GM18907 (cell line): ENCODE data around the gene ZNF570.
A peak's percentile ranks its signal among the peaks of the same experiment; 100 is the strongest.

Experiments
- ATAC-seq: cut with Tn5 transposase; IDR thresholded peaks from one replicate; pipeline ENCODE4 v1.9.1; 2021; ENCODE audit warnings: mild to moderate bottlenecking, moderate library complexity; ENCODE audit not compliant: unreplicated experiment

ZNF570 gene

DNA sequence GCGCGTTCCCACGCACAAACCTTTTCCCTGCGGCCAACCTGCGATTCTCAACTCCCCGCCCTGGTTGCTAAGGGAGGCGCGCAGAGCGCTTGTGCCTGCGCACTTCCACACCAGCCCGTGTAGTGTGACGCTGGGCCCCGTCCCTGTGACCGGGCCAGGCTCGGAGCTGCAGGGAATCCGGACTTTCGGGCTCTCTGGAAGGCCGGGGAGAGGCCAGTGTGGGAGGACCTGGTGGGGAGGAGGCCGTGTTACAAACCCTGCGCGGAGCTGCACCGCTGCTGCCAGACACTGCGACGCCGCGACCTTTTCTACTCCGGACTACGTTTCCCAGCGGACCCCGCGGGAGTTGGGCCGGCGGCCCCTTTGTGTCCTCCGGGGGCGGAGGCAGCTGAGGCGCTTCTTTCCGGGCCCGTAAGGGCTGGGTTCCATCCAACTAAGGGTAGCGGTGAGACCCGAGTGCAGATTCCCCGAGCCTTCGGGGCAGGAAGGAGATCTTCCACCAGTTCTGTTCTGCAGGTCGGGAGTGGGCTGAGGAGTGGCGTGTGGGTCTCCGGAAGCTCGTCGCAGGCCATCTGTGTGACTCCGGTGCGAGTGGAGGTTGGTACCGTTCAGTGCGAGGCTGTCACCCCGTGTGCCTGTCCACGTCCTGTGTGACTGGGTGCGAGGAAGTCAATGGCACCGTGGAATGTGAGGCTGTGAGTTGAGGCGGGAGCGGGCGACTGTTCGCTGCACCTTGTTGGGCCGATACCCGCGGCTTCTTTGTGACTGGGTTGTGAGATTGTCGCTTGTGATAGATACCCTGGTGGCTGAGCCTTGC is at the start of gene ZNF570:
TSS of gene ZNF570 (plus strand) at position 396 of the 817 bp plus-strand sequence. CDS start 999 bp downstream, outside the sequence.
- ATAC-seq: peak; percentile 62

DNA sequence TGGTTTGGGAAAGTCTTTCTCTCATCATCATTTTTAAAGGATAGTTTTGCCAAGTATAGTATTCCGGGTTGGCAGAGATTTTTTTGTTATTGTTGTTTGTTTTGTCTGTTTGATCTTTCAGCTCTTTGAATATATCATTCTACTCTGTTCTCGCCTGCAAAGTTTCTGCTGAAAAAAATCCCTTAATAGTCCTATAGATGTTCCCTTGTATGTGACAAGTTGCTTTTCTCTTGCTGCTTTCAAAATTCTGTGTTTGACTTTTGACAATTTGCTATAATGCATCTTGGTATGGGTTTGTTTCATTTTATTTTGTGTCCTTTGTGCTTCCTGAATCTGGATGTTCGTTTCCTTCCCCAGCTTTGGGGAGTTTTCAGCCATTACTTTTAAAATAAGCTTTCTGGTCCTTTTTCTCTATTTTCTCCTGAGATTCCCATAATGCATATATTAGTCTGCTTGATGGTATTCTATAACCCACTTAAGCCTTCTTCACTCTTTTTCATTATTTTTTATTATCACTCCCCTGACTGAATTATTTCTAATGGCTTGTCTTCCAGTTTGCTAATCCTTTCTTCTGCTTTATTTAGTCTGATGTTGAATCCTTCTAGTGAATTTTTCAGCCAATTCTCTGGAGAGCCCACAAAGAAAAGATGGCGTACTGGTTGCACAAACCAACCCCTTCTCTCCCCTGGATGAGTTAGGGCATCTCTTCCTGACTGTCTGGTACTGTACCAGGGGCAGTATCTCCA is 16.5 kb upstream of the ZNF570 start:
- ATAC-seq: no peak

DNA sequence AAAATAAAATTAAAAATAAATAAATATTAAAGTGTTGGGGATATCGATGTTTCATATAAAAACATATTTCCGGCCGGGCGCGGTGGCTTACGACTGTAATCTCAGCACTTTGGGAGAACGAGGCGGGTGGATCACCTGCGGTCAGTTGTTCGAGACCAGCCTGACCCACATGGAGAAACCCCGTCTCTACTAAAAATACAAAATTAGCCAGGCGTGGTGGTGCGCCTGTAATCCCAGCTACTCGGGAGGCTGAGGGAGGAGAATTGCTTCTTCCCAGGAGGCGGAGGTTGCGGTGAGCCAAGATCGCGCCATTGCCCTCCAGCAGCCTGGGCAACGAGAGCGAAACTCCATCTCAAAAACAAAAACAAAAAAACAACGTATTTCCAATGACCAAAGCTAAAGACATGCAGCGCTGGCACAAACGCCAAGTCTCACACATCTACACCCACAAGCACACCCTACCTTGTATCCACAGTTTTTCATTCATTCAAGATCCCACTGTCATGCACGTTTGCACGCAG is 2.8 kb upstream of the ZNF570 start:
- no peak for ATAC-seq

DNA sequence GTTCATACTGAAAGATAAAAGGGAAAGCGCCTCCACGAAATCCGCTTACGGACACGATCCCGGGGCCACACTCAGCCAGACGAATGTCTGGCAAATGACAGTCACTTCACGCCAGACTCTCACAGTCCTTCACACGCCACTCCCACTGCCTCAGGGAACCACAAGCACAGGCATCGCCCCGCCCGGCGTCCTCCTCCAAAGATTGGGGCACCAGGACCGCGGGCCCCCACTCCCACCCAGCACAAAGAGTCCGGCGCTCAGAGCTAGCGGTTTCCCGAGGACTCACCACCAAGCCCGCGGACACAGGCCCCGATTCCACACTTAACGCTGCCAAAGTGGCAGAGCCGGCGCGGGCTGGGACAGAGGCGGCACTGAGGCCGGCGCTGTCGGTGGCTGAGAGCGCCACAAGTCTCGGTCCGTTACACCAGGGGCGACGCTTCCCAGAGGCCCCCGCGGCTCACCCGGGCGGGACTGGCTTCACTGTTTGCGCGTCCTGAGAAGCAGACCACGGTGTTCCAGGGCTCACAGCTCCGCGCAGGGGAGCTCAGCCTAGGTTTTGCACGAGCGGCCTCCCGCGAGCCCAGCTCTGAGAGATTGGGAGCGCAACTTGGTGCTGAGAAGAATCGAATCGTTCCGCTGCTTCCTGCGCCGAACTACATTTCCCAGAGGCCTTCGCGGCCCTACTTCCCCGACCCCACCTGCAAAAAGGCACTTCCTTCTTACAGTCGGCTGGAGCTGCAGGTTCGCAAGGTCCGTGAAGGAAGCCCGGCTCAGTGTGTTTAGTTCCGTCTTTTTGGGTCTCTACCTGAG is 2.2 kb upstream of the ZNF570 start, which contains the start of gene ZNF569:
TSS of gene ZNF569 (minus strand) at position 647 of the 810 bp plus-strand sequence. CDS start 22,523 bp downstream, outside the sequence.
- ATAC-seq: peak; percentile 75

DNA sequence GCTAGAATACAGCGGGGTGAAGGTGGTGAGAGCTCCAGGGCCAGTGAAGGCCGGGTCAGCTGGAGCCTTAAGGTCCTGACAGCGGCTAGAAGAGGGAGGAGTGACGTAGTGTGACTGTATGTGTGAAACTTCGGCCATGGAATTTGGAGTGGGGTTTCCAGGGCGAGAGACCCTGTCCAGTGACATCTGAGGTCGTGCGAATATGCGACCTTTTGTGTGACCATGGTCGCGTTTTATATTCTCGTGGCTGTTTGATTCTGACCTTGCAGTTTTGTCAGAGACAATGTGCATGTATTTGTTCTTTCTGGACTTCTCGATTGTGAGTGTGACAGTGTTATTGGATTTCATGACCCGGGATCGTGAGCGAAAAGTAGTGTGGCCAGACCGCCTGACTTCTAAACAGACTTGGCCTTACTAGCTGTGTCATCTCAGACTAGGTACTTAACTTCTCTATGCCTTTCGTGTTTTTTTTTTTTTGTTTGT is 1.5 kb upstream of the ZNF570 start:
- no peak for ATAC-seq

DNA sequence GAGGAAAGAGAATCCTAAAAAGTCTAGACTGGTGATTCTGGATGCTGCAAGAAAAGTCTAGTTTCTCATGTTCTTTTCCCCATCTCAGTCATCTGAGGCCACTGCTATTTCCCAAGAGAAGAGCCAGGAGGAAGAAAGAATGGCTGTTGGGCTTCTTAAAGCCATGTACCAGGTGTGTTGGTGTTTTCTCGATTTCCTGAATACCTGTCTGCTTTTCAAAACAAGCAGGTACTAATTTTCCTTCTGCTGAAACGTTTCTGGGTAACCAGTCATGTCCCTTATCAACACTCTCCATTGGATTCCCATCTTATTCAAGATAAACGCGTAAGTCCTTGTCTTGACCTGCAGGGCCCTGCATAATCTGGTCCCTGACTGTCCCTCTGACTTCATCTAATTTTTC is 1.1 kb downstream of the ZNF570 start:
- ATAC-seq: no peak

DNA sequence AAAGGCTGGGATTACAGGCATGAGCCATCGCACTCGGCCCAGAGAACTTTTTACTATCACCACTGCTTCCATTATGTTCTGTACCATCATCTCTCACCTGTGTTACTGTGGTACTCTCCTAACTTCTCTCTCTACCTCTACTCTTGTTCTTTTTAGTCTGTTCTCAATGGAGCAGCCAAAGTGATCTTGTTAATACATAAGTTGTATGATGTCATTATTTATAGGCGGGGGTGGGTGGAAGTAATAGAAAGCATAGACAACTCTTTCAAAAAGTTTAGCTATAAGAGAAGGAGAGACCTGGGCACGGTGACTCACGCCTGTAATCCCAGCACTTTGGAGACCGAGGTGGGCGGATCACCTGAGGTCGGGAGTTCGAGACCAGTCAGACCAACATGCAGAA is 3.0 kb downstream of the ZNF570 start:
- ATAC-seq: no peak

DNA sequence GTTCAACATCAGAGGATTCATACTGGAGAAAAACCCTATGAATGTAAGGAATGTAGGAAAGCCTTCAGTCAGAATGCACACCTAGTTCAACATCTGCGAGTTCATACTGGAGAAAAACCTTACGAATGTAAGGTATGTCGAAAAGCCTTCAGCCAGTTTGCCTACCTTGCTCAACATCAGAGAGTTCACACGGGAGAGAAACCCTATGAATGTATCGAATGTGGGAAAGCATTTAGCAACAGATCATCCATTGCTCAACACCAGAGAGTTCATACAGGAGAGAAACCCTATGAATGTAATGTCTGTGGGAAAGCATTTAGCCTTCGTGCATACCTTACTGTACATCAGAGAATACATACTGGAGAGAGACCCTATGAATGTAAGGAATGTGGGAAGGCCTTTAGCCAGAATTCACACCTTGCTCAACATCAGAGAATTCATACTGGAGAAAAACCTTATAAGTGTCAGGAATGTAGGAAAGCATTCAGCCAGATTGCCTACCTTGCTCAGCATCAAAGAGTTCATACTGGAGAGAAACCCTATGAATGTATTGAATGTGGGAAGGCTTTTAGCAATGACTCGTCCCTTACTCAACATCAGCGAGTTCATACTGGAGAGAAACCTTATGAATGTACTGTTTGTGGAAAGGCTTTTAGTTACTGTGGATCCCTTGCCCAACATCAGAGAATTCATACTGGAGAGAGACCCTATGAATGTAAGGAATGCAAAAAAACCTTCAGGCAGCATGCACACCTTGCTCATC is 15.4 kb downstream of the ZNF570 start:
- no peak for ATAC-seq

DNA sequence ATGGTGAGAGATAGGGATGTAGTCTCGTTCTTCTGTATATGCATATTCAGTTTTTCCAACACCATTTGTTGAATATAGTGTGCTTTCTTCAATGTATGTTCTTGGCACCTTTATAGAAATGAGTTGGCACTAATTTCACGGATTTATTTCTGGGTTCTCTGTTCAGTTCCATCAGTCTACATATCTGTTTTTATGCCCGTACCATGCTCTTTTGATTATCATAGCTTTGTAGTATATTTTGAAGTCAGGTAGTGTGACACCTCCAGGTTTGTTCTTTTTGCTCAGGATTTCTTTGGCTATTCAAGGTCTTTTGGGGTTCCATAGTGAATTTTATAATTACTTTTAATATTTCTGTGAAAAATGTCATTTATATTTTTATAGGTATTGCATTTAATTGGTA is 23.1 kb downstream of the ZNF570 start:
- ATAC-seq: no peak

DNA sequence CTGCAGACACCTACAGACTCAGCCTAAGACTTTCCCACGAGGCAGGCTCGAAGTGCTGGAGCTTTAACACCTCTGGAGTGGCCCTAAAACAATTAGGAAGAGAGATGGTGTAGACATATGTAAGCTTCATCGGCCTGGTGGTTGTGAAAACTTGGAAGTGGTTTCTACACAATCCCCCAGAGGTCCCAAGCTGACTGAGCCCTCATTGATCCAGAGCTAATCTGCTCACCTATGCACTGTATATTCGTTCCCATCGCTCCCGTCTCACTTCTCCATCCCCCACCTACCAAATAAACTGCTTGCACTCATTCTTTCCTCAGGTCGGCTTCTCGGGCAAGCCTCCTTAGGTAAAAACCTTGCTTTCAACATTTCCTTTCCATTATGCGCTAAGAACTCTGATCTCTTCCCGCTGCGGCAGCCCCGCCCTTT is 36.8 kb downstream of the ZNF570 start:
- peak; percentile 26 for ATAC-seq

DNA sequence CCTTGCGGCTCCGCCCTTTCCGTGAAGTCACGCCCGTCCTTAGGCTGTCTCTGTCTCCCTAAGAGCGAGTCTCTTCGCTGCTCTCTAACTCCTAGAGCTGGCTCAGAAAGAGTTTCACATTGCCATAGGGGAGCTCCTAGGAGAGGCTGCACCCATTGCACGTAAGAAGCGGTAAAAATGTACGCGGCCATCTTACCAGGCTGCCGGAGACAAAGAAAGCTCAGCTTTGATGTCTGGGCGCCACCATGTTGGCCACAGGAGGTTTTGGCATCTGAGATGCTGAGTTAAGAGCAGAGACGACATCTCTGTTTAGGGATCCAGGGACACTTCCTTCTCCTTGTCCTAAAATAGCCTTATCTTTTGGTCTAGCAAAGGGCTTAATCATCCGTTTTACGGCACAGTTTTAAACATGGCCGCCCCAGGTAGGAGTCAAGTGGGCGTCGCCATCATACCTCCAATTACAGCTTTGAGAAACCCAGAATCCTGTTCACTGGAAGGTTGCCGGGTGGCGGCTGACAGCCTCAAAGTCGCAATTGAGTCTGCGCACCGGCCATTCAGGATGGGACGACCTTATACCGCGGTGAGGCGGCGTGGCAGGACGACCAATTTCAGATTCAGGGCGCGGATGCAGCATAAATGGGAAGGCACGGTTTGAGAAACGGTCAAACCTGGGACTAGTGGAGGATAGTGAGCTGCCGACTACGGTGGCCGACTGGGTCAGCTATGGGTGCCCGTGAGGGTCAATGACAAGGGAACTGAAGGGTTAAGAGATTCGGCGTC is 37.4 kb downstream of the ZNF570 start, which contains the start of gene ZNF793:
TSS of gene ZNF793 (plus strand) at position 553 of the 780 bp plus-strand sequence. CDS start 16,501 bp downstream, outside the sequence.
- ATAC-seq: peak; percentile 90

DNA sequence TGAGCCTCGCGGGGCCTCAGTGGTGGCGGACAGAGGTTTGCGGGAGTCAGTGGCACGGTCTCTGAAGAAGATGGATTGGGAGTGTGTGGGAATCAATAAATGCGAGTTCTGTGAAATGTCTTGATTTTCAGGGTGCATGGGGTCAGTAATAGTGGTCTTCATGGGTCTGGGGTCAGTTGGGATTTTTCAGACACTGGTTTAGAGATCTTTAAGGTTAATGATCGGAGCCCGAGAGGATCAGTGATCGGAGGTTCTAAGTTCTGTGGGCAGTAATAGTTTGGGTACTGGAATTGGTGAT is 38.0 kb downstream of the ZNF570 start:
- ATAC-seq: no peak

DNA sequence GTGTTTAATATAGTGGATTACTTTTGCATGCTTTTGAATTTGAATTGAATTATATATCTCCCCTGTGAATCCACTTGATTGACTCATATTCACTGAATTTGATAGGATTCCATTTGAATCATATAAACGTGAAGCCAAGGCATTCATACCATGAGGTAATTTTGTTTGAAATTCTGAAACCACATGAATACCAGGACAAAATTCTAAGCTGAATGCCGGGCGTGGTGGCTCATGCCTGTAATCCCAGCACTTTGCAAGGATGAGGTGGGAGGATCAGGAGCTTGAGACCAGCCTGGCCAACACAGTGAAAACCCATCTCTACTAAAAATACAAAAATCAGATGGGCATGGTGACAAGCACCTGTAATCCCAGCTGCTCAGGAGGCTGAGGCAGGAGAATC is 42.0 kb downstream of the ZNF570 start:
- ATAC-seq: no peak

DNA sequence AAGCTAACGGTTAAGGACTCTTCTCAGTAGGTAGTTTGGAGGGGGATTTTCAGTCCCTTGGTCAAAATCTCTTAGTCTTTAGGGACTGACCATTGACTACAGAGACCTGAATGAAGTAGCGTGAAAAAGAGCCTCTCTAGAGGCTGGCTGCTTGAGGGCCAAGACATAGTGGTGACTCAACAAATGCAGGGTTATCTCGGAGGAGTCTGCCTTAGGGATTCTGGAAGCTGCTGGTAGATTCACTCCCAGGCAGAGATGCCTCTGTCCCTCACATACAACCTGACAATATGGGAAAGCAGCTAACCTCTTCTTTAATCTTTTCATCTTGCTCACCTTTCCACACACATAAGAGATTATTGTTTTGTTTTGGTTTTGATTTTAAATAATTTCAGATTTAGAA is 42.7 kb downstream of the ZNF570 start:
- ATAC-seq: no peak

DNA sequence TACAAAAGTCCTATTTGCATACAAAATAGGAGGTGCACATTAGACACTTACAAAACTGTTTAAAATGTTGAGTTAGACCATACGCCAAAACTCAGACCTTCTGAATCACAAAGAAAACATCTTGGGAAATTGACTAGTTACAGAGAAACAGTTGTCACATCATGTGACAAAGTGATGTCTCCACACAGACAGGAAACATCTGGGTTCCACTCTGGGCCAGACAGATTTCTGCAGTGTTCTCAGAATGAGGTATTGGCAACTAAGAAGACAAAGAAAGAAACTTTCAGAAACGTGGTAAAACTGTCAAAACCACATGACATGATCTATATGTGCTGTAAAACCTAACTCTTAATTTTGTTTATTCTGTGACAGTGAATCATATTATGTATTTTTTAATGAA is 44.2 kb downstream of the ZNF570 start:
- ATAC-seq: no peak

DNA sequence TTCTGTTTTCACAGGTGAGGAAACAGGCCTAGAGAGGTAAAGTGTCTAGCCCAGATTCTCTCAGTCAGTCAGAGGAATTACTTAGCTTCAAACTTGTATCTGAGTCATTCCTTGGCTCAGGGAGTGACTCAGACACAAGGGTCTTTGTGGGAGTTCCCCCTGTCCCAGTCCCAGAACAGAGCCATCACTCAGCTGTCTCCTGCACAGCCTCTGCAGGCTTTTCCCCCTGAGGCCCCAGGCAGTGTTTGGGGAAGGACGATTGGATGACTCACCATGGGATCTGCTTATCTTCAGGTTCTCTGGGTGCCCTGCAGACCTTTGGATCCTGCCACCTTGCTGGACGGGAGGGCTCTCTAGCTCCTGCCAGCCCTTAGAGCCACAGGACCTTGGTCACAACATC is 50.7 kb downstream of the ZNF570 start:
- no peak for ATAC-seq

DNA sequence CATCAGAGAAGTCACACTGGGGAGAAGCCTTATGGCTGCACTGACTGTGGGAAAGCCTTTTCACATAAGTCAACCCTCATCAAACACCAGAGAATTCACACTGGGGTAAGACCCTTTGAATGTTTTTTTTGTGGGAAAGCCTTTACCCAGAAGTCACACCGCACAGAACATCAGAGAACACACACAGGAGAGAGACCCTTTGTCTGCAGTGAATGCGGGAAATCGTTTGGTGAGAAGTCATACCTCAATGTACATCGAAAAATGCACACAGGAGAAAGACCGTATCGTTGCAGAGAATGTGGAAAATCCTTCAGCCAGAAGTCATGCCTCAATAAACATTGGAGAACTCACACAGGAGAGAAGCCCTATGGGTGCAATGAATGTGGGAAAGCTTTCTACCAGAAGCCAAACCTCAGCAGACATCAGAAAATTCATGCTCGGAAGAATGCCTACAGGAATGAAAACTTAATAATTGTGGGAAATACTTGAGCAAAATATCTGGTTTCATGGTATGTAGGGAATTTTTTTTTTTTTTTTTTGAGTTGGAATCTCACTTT is 68.3 kb downstream of the ZNF570 start:
- no peak for ATAC-seq
